Spinal cord (tissue), 10 donors: ENCODE measurements around the gene RAB2B. TPM values are rescaled to one million over a fixed set of nuclear protein-coding genes. Genes with fewer than 3 reads are reported as not detected.
A peak's percentile ranks its signal among the peaks of the same experiment; 100 is the strongest.
"Not testable (repeated sequence)": the region's sequence is repeated elsewhere in the genome, so short reads cannot be mapped to it uniquely, and the experiment has no call there.

Experiments
- DNase-seq, 6 donors: peaks; one replicate each; pipeline versions ENCODE4 v3.0.0 to v3.0.0-alpha.2; 2013 to 2015; ENCODE audit warnings: low spot score in 6 of 6, low read depth in 4 of 6
- H3K27ac ChIP-seq: one replicate; pipeline ENCODE4 v1.5.1; 2013; ENCODE audit warnings: low read depth, low read length, control low read depth
- H3K27me3 ChIP-seq: one replicate; pipeline ENCODE4 v1.6.1; 2013; ENCODE audit warnings: low read length; ENCODE audit not compliant: control insufficient read depth, insufficient read depth
- H3K36me3 ChIP-seq: one replicate; pipeline ENCODE4 v1.6.1; 2013; ENCODE audit warnings: low read length; ENCODE audit not compliant: control insufficient read depth, insufficient read depth
- H3K4me1 ChIP-seq: one replicate; pipeline ENCODE4 v1.6.1; 2013; ENCODE audit warnings: low read length; ENCODE audit not compliant: control insufficient read depth, insufficient read depth
- H3K4me3 ChIP-seq: one replicate; pipeline ENCODE4 v1.5.1; 2013; ENCODE audit warnings: low read depth, low read length, control low read depth
- H3K9me3 ChIP-seq: one replicate; pipeline ENCODE4 v1.6.1; 2013; ENCODE audit warnings: low read length; ENCODE audit not compliant: control insufficient read depth, insufficient read depth
- WGBS: methylation state at CpG from one replicate; pipeline ENCODE4 v1.1.5; 2013; ENCODE audit warnings: missing lambda C conversion rate; ENCODE audit not compliant: insufficient coverage; 5-methylcytosine and 5-hydroxymethylcytosine counted together
- polyA plus RNA-seq, 2 donors: library from polyadenylated mRNA; unstranded; fragments of 120-200 nt; gene quantifications; one replicate each; pipeline ENCODE4 v1.2.1, GENCODE V29; 2013; ENCODE audit not compliant: insufficient read length in 2 of 2
- total RNA-seq, 2 donors: library from RNA; depleted of rRNA in 1 of 2; stranded (reverse); fragments of 120-200 nt in 1 of 2; fragments of >200 nt in 1 of 2; gene quantifications; one replicate each; pipeline versions ENCODE4 v1.2.3 to v1.2.4, GENCODE V29; 2013 to 2014
- donor health status: healthy.

Gene RAB2B
- total and polyA plus RNA-seq, 4 donors, result 36.9 to 49.3 (median 42.1) TPM

DNA sequence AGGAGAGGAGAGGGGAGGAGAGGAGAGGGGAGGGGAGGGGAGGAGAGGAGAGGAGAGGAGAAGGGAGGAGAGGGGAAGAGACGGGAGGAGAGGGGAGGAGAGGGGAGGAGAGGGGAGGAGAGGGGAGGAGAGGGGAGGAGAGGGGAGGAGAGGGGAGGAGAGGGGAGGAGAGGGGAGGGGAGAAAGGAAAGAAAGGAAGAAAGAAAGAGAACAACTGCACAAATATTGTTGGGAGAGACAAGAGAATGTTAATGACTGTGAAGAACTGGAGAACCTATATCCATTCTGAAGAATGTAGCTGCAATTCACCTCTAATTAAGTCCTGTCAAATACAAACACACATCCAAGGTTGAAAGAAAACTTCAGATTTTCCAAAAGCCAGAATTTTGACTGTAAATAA is 34.1 kb downstream of the RAB2B start:
- H3K27me3 ChIP-seq, H3K9me3 ChIP-seq, H3K27ac ChIP-seq, DNase-seq, H3K4me1 ChIP-seq, H3K36me3 ChIP-seq, H3K4me3 ChIP-seq: not testable (repeated sequence)
- WGBS, result no CpG with 5 or more reads among the region's 1 CpG

DNA sequence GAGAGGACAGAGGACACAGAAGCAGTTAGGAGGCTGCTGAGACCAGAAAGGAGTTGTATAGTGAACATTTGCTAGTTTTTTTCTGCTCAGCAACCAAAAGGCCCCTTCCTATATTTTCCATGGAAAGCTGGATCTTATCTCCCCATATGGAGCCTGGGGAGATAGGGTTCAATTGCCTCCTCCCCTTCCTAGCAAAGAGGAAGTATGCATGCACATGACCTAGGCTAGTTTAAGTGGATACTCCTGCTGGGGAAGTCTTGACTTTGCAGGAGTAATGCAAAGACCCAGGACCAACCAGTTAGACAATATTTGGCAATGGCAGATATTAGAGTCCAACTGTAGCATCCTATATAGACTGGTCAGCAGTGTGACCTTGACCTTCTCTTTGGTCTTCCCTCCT is 35.9 kb downstream of the RAB2B start:
- Histone ChIP-seq H3K9me3 (no peaks in the 10 kb centered on the region), H3K4me3 (no peak overlapping the region), H3K36me3 (peaks cover 2% of the 10 kb centered on the region), H3K27me3 (no peaks in the 10 kb centered on the region), H3K4me1 (peaks cover 12% of the 10 kb centered on the region), H3K27ac (no peak overlapping the region)
- no peak for DNase-seq

DNA sequence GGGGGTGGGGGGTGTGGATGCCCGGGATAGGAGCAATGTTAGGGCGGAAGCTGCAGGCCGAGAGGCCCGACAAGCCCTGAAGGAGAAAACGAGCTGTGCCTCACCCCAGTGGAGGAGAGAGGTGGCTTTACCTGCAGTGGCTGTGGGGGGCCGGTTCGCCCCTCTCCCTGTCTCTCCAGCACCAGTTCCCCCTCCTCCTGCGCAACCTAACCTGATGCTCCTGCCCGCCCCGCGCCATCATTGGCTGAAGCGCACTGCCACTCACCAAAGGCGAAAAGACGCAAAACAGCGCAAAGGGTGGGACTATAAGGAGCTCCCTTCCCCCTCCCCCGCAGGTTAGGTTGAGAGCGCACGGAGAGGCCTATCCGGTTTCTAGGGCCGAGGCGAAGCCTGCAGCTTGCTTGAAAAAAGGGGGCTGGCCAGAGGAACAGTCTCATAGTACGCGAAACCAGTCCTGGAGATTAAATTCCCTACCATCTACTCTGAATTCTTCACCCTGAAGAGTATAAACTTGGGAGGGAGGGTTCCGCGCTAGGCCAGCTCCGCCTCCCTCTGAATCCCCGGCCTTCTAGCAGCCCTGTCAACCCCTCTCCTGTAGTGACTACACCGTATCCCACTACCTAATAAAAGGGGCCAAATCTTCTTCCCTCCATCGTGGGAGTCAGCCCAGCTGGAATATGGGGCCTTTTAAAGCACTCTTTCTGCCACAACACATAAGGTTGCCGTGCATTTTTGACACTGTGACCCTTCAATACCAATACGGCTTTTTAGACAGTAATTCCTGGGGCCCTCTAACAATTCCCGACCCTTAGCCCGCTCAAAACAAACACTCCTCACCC is 39.5 kb downstream of the RAB2B start:
- no peaks in the 10 kb centered on the region for H3K9me3 ChIP-seq
- peaks cover 12% of the 10 kb centered on the region for H3K4me1 ChIP-seq
- WGBS, result 2% methylated on average over 21 of the region's 33 CpGs
- peak; percentile 99 to 100 (median 100) for DNase-seq
- peak overlapping the region; percentile 94 for H3K27ac ChIP-seq
- H3K4me3 ChIP-seq, result peak overlapping the region; percentile 81
- H3K36me3 ChIP-seq, result peaks cover 2% of the 10 kb centered on the region
- no peaks in the 10 kb centered on the region for H3K27me3 ChIP-seq

DNA sequence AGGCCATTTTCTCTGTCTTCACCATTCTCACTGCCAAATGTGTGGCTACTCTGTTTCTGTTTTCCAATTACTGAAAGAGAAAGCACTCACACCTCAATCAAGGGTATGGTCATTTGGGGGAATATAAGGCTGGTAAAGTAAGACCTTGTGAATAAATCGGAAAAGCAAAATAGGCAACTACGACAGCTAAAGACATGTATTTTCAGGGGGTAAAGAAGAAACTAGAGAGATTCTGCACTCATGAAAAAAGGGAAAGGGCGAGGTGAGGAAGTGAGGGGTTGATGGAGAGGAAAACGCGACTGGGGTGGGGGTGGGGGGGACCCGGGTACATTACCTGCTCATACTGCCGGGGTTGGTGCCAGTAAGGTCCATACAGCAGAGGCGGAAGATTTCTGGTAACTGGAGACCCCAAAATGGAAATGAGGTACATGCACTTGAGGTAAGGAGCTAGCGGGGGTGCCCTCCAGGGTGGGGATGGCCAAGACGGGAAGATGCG is 40.1 kb downstream of the RAB2B start:
- peak overlapping the region; percentile 57 for H3K27ac ChIP-seq
- H3K36me3 ChIP-seq, result peaks cover 2% of the 10 kb centered on the region
- 2% methylated on average over 11 of the region's 11 CpGs for WGBS
- H3K4me3 ChIP-seq, result peak overlapping the region; percentile 81
- DNase-seq, result peak in 1 of 6 donors; percentile 32
- H3K9me3 ChIP-seq, result no peaks in the 10 kb centered on the region
- H3K4me1 ChIP-seq, result peaks cover 12% of the 10 kb centered on the region
- no peaks in the 10 kb centered on the region for H3K27me3 ChIP-seq

DNA sequence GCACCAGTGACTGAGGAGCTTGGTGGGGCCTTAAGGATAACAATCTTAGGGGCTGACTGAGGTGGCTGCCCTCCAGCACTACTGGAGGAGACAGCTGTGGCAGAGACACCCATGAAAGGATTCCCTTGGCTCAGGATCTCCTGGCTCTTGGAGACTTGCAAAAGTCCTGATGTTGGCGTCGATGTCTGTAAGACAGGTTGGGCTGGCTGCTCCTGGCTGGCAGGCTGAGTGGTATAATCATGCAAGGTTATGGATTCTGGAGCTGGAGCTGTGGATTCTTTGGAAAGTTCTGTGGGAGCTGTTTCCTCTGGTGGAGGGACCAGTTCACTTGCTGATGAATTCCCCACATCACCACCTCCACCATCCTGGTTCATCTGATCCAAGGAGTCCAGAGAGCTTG is 45.6 kb downstream of the RAB2B start:
- Histone ChIP-seq H3K27me3 (no peaks in the 10 kb centered on the region), H3K36me3 (peaks cover 33% of the 10 kb centered on the region), H3K9me3 (no peaks in the 10 kb centered on the region), H3K4me1 (no peaks in the 10 kb centered on the region), H3K4me3 (no peak overlapping the region), H3K27ac (no peak overlapping the region)
- DNase-seq, result no peak
- 100% methylated on average over 2 of the region's 2 CpGs for WGBS

DNA sequence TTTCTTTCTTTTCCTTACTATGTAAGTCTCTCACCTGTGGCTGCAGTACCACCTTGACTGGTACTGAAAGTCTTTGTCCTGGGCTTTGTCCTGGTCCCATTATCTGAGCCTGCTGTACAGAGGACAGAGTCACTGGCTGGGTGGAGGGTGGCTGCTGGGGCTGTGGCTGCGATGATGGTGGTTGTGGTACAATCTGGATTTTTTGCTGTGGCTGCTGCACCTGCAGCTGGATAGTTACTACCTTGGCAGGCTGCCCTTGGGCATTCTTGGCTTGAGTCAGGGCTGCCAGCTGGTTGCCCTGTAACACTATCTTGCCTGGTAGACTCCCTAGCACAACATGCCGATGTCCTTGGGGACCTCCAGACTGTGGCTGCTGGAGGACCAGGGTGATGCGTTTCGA is 47.8 kb downstream of the RAB2B start:
- Histone ChIP-seq H3K27ac (no peak overlapping the region), H3K4me3 (no peak overlapping the region), H3K27me3 (no peaks in the 10 kb centered on the region), H3K4me1 (no peaks in the 10 kb centered on the region), H3K36me3 (peaks cover 47% of the 10 kb centered on the region), H3K9me3 (no peaks in the 10 kb centered on the region)
- 63% methylated on average over 1 of the region's 4 CpGs for WGBS
- DNase-seq, result peak in 2 of 6 donors; percentile 3 to 6

DNA sequence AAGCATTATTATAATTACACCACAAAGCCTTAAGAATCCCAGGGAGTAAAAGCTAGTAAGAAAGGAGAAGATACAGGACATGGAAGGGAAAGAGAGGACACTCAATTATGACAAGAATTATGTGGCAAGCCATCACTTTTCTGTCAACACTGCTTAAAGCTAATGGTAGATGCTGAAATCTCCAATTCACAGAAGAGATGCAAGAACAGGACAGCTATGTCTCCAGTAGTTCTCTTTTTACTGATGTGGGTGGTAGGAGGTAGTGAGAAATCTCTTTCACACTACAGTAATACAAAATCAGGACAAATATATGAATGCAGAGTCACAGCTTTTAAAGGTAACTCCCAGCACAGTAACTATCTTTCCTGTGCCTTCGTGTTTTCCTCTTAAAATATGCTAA is 50.1 kb downstream of the RAB2B start:
- Histone ChIP-seq H3K36me3 (peaks cover 62% of the 10 kb centered on the region), H3K9me3 (no peaks in the 10 kb centered on the region), H3K4me1 (no peaks in the 10 kb centered on the region), H3K27me3 (no peaks in the 10 kb centered on the region), H3K4me3 (no peak overlapping the region), H3K27ac (no peak overlapping the region)
- no CpG with 5 or more reads among the region's 1 CpG for WGBS
- no peak for DNase-seq

DNA sequence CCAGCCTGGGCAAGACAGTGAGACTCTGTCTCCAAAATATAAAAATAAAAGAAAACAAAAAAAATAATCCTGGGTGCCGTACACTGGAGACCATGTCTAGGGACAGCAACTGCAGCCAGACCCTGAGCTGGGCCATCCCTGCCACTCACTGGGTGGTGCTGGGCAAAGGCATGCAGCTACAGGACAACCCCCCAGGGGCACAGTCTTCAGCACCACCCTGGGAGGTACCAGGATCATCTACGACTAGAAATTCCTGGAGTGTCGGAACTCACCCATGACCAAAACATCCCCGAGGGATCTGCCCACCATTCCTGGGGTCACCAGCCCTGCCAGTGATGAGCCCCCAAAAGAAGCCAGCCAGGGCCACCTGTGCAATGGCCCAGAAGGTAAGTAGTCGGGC is 57.2 kb downstream of the RAB2B start:
- no peak overlapping the region for H3K27ac ChIP-seq
- H3K4me3 ChIP-seq, result no peak overlapping the region
- H3K27me3 ChIP-seq, result no peaks in the 10 kb centered on the region
- no peak for DNase-seq
- peaks cover 58% of the 10 kb centered on the region for H3K36me3 ChIP-seq
- H3K4me1 ChIP-seq, result no peaks in the 10 kb centered on the region
- 91% methylated on average over 5 of the region's 5 CpGs for WGBS
- H3K9me3 ChIP-seq, result no peaks in the 10 kb centered on the region

DNA sequence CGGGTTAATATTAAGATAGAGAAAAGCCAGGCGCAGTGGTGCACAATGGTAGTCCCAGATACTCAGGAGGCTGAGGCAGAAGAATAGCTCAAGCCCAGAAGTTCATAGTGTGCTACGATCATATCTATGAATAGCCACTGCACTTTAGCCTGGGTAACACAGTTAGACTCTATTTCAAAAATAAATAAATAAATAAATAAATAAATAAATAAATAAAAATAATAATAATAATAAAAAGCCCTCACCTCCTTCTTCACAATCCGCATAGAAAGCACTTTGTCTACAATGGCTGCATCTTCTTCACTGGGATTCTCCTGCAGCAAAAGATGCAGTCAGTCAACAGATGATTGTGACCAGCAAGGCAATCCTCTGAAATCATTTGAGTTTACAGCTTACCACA is 61.4 kb downstream of the RAB2B start:
- no peak overlapping the region for H3K27ac ChIP-seq
- H3K4me3 ChIP-seq, result no peak overlapping the region
- H3K27me3 ChIP-seq, result no peaks in the 10 kb centered on the region
- 100% methylated on average over 2 of the region's 4 CpGs for WGBS
- no peak for DNase-seq
- no peaks in the 10 kb centered on the region for H3K9me3 ChIP-seq
- H3K4me1 ChIP-seq, result no peaks in the 10 kb centered on the region
- H3K36me3 ChIP-seq, result peaks cover 65% of the 10 kb centered on the region

DNA sequence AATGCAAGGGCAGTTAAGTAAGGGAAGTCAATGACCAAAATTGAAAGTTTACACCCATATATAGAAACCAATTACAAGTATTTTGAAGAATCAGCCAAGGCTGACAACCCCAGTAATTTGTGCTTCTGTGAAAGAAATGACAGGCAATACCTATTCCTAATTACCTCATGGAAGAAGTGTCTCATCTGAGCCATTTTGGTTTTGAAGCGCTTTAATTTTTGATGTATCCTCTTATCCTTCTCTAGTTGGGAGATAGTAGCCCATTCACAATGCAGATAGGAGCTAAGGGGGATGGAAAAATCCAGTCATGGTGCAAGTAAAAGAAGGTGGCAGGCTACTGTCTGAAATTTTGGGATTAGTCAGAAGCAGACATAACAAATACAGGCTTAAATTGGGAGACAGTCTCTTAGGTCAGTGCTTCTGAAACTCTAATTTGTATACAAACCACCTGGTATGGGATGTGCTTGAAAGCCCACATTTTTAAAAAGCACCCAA is 62.6 kb downstream of the RAB2B start:
- peaks cover 55% of the 10 kb centered on the region for H3K36me3 ChIP-seq
- WGBS, result no CpG with 5 or more reads among the region's 1 CpG

More for the DNA sequence above, 62.6 kb downstream of the RAB2B start:
- Histone ChIP-seq H3K4me3 (no peak overlapping the region), H3K9me3 (no peaks in the 10 kb centered on the region), H3K27me3 (no peaks in the 10 kb centered on the region), H3K4me1 (no peaks in the 10 kb centered on the region), H3K27ac (no peak overlapping the region)
- no peak for DNase-seq
